CD4-positive, alpha-beta T cell treated with Interleukin-12 subunit alpha and Interleukin-12 subunit beta, for 1 hour (primary cell): ENCODE results near the gene UNC80.
A peak's percentile ranks its signal among the peaks of the same experiment; 100 is the strongest.

Experiments used
- DNase-seq: peaks from one replicate; pipeline ENCODE4 v3.0.0-alpha.2; 2020

UNC80 gene

GRCh38 chr2:209917154-209917771 lies 145.6 kb downstream of the UNC80 start:
- DNase-seq, result no peak

- DNase-seq, result no peak
Observed at GRCh38 chr2:209918251-209918650, 146.6 kb downstream of the UNC80 start.

- DNase-seq, result no peak
Observed at GRCh38 chr2:209922116-209922515, 150.5 kb downstream of the UNC80 start.

GRCh38 chr2:209929369-209929768 lies 157.7 kb downstream of the UNC80 start:
- DNase-seq, result no peak

GRCh38 chr2:209933499-209934483 lies 162.2 kb downstream of the UNC80 start:
- no peak for DNase-seq

GRCh38 chr2:209936106-209936666 lies 164.6 kb downstream of the UNC80 start:
- no peak for DNase-seq

GRCh38 chr2:209937893-209938292 lies 166.3 kb downstream of the UNC80 start:
- DNase-seq, result no peak

GRCh38 chr2:209938906-209939305 lies 167.3 kb downstream of the UNC80 start:
- DNase-seq, result no peak

GRCh38 chr2:209940936-209941335 lies 169.3 kb downstream of the UNC80 start:
- DNase-seq, result no peak

GRCh38 chr2:209942426-209942825 lies 170.8 kb downstream of the UNC80 start:
- no peak for DNase-seq

- DNase-seq, result no peak
Observed at GRCh38 chr2:209942936-209943605, 171.4 kb downstream of the UNC80 start.

- no peak for DNase-seq
Observed at GRCh38 chr2:209943776-209944175, 172.1 kb downstream of the UNC80 start.

- DNase-seq, result no peak
Observed at GRCh38 chr2:209946539-209946938, 174.9 kb downstream of the UNC80 start.

GRCh38 chr2:209956271-209956670 lies 184.6 kb downstream of the UNC80 start:
- no peak for DNase-seq

GRCh38 chr2:209958016-209958415 lies 186.4 kb downstream of the UNC80 start:
- DNase-seq, result no peak

- no peak for DNase-seq
Observed at GRCh38 chr2:209960045-209960444, 188.4 kb downstream of the UNC80 start.

- peak; percentile 26 for DNase-seq
Observed at GRCh38 chr2:209960676-209961630, 189.3 kb downstream of the UNC80 start.

GRCh38 chr2:209965723-209966122 lies 194.1 kb downstream of the UNC80 start:
- DNase-seq, result no peak

GRCh38 chr2:209969692-209970091 lies 198.1 kb downstream of the UNC80 start:
- DNase-seq, result no peak

GRCh38 chr2:209970271-209970670 lies 198.6 kb downstream of the UNC80 start:
- DNase-seq, result no peak

- DNase-seq, result no peak
Observed at GRCh38 chr2:209970711-209971110, 199.1 kb downstream of the UNC80 start.

- DNase-seq, result no peak
Observed at GRCh38 chr2:209973328-209973727, 201.7 kb downstream of the UNC80 start.
